T-helper 1 cell treated with Interleukin-12 subunit alpha and Interleukin-12 subunit beta and Interleukin-4 antibody, amounts not matched to agents 30 ng/mL and 1 ng/mL, for 36 hours (primary cell): Measurements from ENCODE around the gene KIFBP. TPM values are rescaled to one million over a fixed set of nuclear protein-coding genes. Genes with fewer than 3 reads are reported as not detected.
"Not testable (repeated sequence)": the region's sequence is repeated elsewhere in the genome, so short reads cannot be mapped to it uniquely, and the experiment has no call there.

Source experiments
- intact Hi-C: fragments of 100-400 bp; cut with micrococcal nuclease; formaldehyde crosslinking; loops from one replicate; pipeline ENCODE4 v1.15.1; 2024
- total RNA-seq: library from RNA; stranded (reverse); gene quantifications from 2 replicates; pipeline ENCODE4 v1.2.3, GENCODE V29; 2022

Gene KIFBP
- 14.6 and 15.8 TPM in 2 replicates for total RNA-seq

GRCh38 chr10:68988530-68989316, at the start of gene KIFBP:
Gene KIFBP, plus strand, starts transcription at chr10:68988803. Its CDS starts 30 bp downstream, at chr10:68988833.
- intact Hi-C loops = loop anchor here (1.0 to 5.0 kb wide), 9 partner anchors 32 to 519 kb away; partner anchors contain the start of genes DDX21, DDX50 and VPS26A

- intact Hi-C loops = no loop called here
Measured at GRCh38 chr10:68938884-68939283, 49.7 kb upstream of the KIFBP start.

GRCh38 chr10:68940917-68941316, 47.7 kb upstream of the KIFBP start:
- intact Hi-C loops = not testable (repeated sequence)

GRCh38 chr10:68950598-68950997, 38.0 kb upstream of the KIFBP start:
- intact Hi-C loops = no loop called here

GRCh38 chr10:68954904-68955303, 33.7 kb upstream of the KIFBP start:
- intact Hi-C loops = loop anchor here (1.0 to 5.0 kb wide), 5 partner anchors 168 to 483 kb away; partner anchors contain the start of genes DNA2 and SLC25A16

- intact Hi-C loops = loop anchor here (1.0 to 5.0 kb wide), 5 partner anchors 168 to 483 kb away; partner anchors contain the start of genes DNA2 and SLC25A16
Measured at GRCh38 chr10:68955355-68955831, 33.2 kb upstream of the KIFBP start.

- intact Hi-C loops = loop anchor here (1.0 to 5.0 kb wide), 10 partner anchors 32 to 625 kb away; partner anchors contain the start of genes DDX50, DNA2, KIFBP and SLC25A16
Measured at GRCh38 chr10:68955832-68956532, 32.6 kb upstream of the KIFBP start, which contains the start of gene DDX21. Gene DDX21, plus strand, starts transcription at chr10:68956170. Its CDS starts 56 bp downstream, at chr10:68956226.

- intact Hi-C loops = loop anchor here (1.0 to 5.0 kb wide), 7 partner anchors 136 to 626 kb away; partner anchors contain the start of genes CCAR1 and DNA2
Measured at GRCh38 chr10:68957284-68957615, 31.4 kb upstream of the KIFBP start.

GRCh38 chr10:68957654-68958053, 30.9 kb upstream of the KIFBP start:
- intact Hi-C loops = loop anchor here (1.0 to 5.0 kb wide), 8 partner anchors 19 to 627 kb away; partner anchors contain the start of genes CCAR1 and DNA2

- intact Hi-C loops = loop anchor here (2.0 to 5.0 kb wide), 3 partner anchors 17 to 488 kb away; partner anchors contain the start of gene DNA2
Measured at GRCh38 chr10:68959695-68960527, 28.7 kb upstream of the KIFBP start.

GRCh38 chr10:68963151-68963550, 25.5 kb upstream of the KIFBP start:
- intact Hi-C loops = no loop called here

GRCh38 chr10:68973975-68974374, 14.6 kb upstream of the KIFBP start:
- intact Hi-C loops = no loop called here

- intact Hi-C loops = loop anchor here (2.0 kb wide), 1 partner anchor 17 kb away; no protein-coding TSS in a partner anchor
Measured at GRCh38 chr10:68975936-68976473, 12.6 kb upstream of the KIFBP start.

- intact Hi-C loops = not testable (repeated sequence)
Measured at GRCh38 chr10:68979738-68980137, 8.9 kb upstream of the KIFBP start.

- intact Hi-C loops = no loop called here
Measured at GRCh38 chr10:68981074-68981473, 7.5 kb upstream of the KIFBP start.

GRCh38 chr10:68982389-68982788, 6.2 kb upstream of the KIFBP start:
- intact Hi-C loops = no loop called here

GRCh38 chr10:68987611-68988010, 992 bp upstream of the KIFBP start:
- intact Hi-C loops = loop anchor here (1.0 to 5.0 kb wide), 9 partner anchors 31 to 520 kb away; partner anchors contain the start of genes DDX21, DDX50 and VPS26A

- intact Hi-C loops = loop anchor here (5.0 kb wide), 2 partner anchors 403 to 418 kb away; no protein-coding TSS in a partner anchor
Measured at GRCh38 chr10:68989317-68989990, 851 bp downstream of the KIFBP start.

- intact Hi-C loops = no loop called here
Measured at GRCh38 chr10:68992636-68993440, 4.2 kb downstream of the KIFBP start.
